KG1 (cell line): ENCODE results near the gene ZNF660.
A peak's percentile ranks its signal among the peaks of the same experiment; 100 is the strongest.
"Not testable (repeated sequence)": the region's sequence is repeated elsewhere in the genome, so short reads cannot be mapped to it uniquely, and the experiment has no call there.

Source experiments
- DNase-seq: peaks from one replicate; lab custom pipeline; 2025; lab: John Stamatoyannopoulos, UW

Gene ZNF660

DNA sequence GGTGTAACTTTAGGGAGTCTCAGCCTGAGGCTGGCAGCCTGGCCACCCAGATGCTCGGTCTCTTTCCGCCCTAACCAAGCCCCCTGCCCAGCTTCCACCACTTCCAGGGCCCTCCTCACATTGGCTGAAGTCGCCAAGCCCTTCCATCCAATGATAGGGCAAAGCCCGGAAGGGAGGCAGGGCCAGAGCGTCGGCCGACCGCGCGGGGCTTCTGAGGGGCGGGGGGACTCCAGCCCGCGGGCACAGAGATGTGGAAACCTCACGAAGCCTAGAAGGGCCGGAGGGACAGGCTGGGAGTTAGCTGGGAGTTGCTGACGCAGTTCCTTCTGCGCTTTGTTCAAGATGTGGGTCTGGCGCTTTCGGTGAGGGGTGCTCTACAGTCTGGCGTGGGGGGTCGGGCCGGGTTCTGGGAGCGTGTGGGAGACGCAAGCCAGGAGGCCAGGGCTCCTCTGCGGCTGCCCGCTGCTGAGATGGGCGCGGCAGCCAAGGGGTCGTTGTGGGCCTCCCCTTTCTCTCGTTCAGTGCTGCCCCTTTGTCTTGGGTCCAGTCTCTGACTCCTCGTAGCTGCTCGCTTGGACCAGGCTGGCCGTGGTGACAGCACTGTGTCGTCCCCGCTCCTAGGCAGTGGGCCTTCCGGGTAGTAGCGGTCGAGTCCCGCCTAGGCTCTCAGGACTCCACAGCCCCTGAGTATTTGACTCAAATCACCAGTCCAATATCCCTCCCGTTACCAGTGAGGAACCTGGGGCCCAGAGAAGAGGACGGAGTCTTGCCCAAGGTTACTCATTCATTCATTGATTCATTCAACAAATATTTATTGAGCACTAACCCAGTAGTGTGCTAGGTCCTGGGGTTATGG is at the start of gene ZNF660:
TSS of gene ZNF660 (plus strand) at position 319 of the 856 bp plus-strand sequence. CDS start 9,230 bp downstream, outside the sequence.
- no peak for DNase-seq

DNA sequence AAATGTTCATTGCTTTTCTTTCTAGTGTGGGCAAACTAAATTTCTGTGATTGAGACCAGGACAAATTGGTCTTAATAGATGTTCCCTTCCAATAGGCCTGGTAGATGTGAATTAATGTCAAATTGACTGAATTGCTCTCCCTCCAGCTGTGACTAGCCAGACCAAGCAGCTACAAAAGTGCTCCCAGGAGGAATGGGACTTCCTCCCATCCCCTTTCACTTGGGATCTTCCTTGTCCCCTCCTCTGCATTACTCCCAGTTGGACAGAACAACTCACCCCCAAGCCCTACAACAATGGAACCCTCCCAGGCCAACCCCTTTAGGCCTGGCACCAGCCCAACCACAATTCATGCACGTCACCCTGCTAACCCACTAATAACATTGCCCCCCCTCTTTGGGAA is 49.4 kb upstream of the ZNF660 start:
- no peak for DNase-seq

DNA sequence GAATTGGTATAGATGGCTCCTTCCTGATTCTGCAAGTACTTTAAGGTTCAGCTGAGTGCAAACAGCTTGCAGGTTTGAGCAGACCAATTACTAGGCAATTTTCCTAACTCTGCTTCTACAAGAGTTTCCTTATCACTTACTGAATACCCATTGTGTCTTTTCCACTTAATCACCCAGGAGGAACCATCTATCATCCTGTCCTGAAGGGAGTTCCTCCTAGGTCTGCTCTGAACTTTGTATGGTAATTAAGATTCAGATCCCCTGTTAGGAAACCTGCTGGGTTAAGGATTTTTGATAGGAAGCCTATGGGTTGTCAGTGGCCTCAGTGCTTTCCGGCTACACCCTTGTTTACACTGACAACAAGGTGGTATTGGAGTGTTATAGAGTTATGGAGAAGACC is 40.0 kb upstream of the ZNF660 start:
- not testable (repeated sequence) for DNase-seq

DNA sequence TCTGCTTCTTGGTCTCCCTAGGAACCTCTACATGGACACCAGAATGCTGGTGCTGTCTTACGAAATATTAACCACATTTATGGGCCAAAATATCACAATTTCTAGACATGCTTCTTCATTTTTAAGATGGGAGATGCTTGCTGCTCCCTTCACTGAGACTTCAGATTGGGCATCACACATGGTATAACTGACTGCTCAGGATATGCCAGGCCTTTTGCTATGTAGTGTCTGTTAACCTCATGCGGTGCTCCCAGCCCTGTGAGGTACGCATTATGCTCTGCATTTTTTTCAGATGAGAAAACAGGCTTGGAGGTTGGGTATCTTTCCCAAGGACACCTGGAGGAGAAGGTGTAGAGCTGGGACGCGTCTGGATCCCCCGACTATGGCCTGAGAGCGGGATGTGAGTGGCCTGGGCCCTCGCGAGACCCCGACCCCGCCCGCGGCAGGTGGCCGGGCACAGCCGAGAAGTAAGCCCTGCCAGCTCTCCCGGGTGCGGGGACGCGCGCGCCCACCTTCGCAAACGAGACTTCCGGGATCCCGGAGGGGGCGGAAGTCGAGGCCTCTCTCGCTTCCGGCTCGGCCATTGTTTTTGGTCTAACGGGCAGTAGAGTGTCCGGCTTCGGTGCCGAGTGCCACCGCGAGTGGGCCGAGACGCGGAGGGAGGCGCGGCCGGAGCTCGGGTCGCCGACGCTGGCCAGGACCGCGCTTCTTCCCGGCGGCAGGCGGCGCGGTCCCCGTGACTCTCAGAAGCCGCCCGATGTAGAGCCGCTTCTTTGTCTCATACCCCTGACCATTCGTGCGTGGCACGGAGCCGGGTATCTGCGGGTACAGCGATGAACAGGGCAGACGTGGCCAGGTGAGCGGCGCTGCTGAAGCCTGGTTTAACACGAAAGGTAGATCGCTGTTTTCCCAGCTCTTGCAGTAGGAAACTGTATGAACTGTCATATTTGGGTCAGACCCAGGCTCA is 29.9 kb upstream of the ZNF660 start, which contains the start of gene ZKSCAN7:
TSS of gene ZKSCAN7 (plus strand) at position 568 of the 967 bp plus-strand sequence. CDS start 1,855 bp downstream, outside the sequence.
- DNase-seq: peak; percentile 41

DNA sequence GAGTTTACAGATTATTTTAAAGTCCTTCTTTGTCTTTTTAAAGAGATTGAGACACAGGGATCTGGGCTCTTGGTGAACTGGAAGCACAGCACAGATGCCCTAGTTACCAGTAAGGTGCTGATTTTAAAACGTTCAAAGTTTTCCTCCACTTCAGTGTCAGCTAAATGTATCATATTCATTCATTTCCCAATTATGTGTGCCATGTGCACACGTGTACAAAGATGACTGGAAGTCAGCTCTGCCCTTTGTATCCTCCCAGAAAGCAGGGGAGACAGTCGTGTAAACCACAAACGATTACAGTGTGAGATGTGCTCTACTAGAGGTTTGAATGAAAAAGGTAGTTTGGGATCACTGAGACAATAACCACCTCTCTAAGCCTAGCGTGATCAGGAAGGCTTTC is 29.0 kb upstream of the ZNF660 start:
- no peak for DNase-seq

DNA sequence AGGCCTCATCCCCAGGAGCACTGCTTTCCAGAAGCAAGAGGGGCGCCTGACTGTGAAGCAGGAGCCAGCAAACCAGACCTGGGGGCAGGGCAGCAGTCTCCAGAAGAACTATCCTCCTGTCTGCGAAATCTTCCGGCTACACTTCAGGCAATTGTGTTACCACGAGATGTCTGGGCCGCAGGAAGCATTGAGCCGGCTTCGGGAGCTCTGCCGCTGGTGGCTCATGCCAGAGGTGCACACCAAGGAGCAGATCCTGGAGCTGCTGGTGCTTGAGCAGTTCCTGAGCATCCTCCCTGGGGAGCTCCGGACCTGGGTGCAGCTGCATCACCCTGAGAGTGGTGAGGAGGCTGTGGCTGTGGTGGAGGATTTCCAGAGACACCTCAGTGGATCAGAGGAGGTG is 27.7 kb upstream of the ZNF660 start:
- no peak for DNase-seq

DNA sequence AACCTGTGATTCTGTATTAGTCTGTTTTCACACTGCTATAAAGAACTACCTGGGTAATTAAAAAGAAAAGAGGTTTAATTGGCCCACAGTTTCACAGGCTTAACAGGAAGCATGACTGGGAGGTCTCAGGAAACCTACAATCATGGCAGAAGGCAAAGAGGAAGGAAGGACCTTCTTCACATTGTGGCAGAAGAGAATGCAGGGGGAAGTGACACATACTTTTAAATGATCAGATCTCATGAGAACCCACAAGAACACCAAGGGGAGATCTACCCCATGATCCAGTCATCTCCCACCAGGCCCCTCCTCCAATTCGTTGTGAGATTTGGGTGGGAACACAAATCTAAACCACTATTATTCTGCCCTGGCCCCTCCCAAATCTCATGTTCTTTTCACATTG is 23.7 kb upstream of the ZNF660 start:
- peak; percentile 26 for DNase-seq

DNA sequence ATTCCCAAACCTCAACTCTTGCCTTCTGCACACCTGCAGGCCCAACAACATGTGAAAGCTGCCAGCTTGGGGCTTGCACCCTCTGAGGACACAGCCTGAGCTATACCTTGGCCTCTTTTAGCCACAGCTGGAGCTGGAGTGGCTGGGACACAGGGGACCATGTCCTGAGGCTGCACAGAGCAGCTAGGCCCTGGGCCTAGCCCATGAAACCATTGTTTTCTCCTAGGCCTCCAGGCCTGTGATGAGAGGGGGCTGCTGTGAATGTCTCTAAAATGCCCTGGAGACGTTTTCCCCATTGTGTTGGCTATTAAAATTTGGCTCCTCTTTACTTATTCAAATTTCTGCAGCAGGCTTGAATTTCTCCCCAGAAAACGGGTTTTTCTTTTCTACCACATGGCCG is 22.6 kb upstream of the ZNF660 start:
- no peak for DNase-seq

DNA sequence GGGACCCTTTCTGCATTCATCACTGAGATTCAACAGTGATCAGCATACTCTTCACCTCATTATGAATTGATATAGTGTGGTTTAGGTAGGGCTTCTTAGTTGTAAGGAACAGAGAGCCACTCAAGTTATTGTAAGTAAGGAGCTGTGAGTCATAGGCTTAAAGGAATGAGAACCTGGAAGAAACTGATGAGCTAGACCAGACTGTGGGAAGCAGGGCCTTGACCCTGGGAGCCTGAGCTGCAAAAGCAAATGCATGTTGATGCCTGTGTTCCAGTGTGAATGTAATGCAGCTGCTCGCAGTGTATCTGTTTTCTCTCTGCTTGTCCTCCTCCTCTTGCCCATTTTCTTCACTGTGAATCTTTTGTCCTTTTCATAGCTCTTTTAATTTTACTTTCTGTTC is 16.2 kb upstream of the ZNF660 start:
- no peak for DNase-seq

DNA sequence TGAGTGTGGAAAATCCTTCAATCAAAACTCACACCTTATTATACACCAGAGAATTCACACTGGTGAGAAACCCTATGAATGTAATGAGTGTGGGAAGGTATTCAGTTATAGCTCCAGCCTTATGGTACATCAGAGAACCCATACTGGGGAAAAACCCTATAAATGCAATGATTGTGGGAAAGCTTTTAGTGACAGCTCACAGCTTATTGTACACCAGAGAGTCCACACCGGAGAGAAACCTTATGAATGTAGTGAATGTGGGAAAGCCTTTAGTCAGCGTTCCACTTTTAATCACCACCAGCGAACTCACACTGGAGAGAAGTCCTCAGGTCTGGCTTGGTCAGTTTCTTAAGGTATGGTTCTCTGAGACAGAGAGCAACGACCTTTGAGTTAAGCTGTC is 13.7 kb upstream of the ZNF660 start:
- DNase-seq: no peak

DNA sequence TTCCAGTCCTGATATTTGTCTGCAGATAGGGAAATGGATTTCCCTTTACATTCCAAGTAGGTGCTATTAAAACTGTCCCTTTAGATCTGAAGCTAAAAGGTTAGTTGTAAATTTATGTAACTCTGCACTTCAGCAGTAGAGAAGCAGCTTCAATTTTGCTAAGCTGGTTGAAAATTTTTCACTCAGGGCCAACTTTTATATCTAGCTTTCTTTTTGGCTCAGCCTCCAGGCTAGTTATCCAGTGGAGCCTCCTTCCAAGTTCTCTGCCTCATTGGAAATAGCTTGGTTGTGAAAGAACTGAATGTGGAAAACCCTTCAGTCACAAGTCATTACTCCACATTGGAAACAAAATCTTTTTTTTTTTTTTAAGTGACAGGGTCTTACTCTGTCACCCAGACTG is 8.2 kb upstream of the ZNF660 start:
- no peak for DNase-seq

DNA sequence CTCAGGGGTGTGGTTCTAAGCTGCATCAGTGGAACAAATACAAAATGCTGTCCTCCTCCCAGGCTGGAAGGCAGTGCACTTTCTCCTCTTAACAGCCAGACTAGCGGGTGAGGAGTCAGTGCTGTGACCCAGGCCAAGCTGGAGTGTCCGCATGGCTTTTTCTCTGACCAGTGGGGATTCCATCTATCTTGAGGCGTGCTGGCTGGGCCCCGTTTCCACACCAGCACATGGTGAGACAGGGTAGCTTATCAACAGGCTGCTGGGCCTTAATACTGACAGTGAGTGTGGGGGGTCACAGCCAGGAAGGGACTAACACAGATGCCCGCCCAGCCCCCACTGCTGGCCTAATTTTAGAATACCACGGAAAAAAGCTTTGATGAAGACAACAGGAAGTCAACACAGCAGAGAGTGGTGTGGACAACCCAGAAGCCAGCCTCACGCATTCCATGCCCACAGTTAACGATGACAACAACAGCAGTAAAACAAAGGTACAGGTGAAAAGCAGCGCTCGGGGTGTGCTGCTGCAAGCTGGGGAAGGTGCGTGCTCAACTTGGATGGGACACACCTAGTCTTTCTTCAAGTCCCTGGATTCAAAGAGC is 7.3 kb upstream of the ZNF660 start:
- DNase-seq: not testable (repeated sequence)

DNA sequence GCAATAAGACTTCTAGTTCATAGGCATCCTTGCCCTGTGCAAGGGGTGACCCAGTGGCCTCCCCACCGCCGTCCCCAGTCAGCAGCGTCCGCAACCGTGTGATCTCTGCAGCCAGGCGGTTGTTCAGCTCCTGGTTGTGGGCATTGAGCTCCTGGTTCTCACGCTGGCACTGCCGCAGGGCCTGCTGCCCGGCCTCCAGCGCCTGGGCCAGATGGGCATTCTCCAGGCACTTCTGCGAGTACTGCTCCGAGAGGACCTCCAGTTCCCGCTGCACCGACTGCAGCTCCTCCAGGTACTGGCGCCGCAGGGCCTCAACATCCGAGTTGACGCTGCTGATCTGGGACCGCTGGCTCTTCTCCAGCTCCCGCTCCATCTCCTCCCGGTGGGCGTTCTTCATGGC is 6.4 kb upstream of the ZNF660 start:
- DNase-seq: not testable (repeated sequence)

DNA sequence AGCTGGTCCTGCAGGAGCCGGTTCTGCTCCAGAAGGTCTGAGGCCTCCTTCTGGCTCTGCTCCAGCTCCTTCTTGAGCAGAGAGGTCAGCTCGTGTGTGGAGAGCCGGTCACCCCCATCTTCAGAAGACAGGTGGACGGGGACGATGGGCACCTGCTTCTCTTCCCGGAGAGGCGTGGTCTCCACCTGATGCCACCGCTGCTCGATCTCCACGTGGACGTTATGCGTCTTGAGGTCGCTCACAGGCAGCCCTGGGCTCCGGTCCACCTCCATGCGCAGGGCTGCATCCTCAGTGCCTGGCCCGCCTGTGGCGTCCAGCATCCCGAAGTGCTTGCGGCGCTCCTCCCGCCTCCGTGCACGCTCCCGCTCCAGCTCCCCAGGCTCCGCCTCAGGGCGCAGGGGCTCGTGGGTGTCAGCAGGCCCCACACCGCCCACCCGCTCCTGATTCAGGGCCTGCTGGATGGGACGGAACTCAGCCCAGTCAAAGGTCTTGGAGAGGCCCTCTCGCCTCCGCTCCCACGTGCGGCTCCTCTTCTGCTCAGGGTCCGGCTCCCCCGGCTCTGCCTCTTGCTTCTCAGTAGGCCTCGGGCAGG is 5.7 kb upstream of the ZNF660 start:
- DNase-seq: not testable (repeated sequence)

DNA sequence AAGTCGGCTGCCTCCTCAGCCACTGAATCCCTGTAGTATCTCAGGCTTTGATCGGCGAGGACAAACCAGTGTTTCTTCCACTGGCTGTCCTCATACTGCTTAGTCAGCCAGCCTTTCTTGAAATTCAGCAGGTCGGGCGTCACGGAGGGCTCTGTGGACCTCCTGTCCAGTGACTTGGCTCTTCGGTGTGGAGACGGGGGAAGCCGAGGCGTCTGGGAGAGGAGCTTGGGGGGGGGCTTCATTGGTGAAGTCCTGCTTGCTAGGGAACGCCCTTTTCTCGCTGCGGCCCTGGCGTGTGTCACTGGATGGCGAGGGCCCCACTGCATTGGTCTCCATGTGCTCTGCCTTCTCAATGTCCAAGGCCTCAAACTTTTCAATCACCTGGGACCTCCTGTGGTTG is 5.0 kb upstream of the ZNF660 start:
- not testable (repeated sequence) for DNase-seq

DNA sequence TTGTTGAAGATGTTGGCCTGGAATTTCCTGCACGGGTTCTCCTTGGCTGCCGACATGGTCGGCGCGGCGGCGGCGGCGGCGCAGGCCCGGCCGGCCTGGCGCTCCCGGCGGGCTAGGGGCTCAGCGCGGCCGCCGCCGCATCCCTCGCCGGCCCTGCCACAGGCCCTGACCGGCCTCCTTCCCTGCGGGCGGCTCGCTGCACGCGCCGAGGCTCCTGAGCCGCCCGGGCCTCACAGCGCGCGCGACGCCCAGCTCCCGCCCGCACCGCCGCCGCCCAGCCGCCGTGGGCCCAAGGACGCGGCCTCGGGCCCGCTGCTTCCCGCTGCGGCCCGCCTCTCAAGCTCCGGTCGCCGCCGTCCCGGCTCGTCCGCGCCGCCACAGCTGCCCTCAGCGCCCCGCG is 3.8 kb upstream of the ZNF660 start:
- DNase-seq: not testable (repeated sequence)

DNA sequence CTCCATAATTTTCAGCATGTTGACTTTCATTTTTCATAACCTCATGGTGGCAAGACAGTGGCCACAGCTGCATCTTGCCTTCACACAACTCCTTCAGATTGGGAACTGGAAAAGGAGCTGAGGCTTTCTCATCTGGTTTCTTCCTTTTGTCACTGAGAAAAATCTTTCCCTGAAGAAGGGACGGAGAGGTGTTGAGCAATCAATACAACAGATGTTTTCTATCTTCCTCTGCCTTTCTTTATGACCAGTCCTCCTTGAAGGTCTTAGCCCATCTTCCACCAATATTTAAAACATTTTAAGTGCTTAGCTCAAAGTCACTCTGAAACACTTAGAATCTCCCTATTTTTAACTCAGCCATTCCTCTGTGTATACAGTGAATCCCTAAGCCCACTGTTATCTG is 11.9 kb downstream of the ZNF660 start:
- DNase-seq: no peak

DNA sequence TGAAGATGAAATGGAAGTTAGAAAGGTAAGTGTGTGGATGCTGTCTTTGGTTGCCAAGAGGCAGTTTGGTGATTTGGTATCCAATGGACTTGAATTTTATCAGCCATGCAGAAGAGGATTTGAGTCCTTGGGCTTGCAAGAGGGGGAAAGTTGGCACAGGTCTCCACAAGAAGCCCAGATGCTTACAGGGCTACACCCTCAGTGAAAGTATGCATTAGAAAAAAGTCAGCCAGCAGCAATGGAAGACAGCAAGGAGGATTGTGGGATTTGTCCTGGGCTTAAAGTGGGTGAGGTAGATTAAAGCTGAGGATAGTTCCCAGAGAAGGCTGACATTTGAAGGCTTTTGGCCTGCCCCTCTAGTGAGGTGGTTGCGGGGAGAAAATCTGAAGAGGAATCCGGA is 17.0 kb downstream of the ZNF660 start:
- no peak for DNase-seq

DNA sequence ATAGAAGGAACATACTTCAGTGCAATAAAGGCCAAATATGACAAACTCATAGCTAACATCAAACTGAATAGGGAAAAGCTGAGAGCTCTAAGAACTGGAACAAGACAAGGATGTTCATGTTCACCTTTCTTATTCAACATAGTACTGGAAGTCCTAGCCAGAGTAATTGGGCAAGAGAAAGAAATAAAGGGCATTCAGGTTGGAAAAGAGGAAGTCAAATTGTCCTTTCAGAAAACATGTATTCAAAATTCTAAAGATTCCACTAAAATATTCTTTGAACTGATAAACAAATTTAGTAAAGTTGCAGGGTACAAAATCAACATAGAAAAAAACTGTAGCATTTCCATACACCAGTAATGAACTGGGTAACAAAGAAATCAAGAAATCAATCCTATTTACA is 27.9 kb downstream of the ZNF660 start:
- no peak for DNase-seq

DNA sequence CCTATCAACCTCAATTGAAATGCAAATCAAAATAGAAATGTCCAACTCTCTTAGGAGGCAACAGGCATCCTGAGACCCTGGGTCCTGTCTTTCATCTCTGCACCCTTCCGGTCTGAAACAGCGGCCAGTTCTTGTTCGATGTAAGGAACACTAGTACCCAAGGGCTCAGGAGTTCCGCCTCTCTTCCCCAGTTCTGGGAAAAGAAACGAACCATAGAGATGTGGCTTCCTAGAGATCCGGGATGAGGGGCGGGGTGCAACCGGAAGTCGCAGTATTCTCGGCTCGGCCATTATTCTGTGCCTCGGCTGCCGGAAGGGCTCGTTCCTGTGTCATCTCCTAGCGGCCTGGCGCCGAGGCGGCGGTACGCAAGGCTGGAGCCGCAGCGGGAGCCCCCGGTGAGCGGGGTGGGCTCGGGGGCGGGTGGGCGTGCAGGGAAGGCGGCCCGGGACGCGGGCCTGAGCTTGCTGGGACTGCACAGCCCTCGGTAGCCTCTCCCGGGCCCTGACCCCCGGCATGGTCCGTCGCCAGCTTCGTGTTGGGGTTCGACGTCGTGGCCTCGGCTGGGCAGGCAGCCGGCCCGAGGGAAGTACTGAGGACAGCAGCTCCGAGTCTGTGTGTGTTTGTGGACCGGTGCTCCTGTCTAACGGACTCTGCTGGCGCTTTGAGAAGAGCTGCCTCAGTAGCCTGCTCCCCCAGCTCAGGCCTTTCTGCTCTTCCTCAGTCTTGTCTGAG is 40.2 kb downstream of the ZNF660 start, which contains the start of gene ZNF197:
TSS of gene ZNF197 (plus strand) at position 288 of the 732 bp plus-strand sequence. CDS start 4,119 bp downstream, outside the sequence.
- DNase-seq: peak; percentile 58

DNA sequence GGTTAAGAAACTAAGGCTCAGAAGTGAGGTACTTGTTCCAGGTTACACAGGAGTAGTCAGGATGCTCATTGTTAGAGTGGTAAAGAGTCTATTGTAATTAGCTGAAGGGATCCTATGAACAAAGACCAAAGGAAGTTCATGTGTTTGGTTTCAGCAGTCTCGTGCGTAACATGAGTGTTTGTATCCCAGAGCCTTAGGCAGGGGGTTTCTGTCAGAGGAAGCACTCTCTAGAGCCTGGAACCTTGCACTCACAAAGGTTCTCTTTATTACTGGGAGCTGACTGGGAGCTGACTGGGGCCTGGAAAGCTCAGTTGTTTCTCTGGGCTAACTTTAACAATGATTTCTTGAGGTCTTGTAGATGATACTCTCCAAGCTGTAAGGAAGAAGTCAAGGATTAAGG is 44.0 kb downstream of the ZNF660 start:
- DNase-seq: no peak
